ENCODE measurements around the gene NDRG3.

- TF ChIP-seq MXI1 (conservative IDR thresholded peaks at IDR 0.05; ENCODE audit: poor library complexity, severe bottlenecking) (no peak), CTCF (IDR thresholded peaks at IDR 0.05; ENCODE audit: poor library complexity, severe bottlenecking) (no peak)
These were observed 40.4 kb upstream of the NDRG3 start for GRCh38 chr20:36786246-36786645.
